Measurements from ENCODE around the gene RIMS1.

DNA sequence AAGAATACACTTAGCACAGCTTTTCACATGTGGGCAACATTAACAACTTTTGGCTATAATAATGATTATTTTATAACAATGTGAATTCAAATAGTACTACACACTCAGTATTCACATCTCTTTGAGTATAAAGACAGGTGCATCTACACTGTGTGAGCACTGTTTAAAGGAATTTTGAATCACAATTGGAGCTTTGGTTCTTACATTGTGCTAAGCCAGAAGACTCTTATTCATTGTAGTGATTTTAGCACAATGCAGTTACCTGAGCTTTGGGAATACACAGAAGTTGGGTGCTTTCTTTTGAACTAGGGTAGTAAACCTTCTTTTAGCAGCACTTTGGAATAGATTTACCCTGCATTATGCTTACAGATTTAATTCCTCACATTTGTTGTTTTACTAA lies 20.5 kb downstream of the RIMS1 start:
- TF ChIP-seq HES1 (IDR thresholded peaks at IDR 0.05; ENCODE audit: low read depth) (no peak), E2F4 (CRISPR knock-in tag; IDR thresholded peaks at IDR 0.05; ENCODE audit: low read depth) (no peak), RAD21 (CRISPR knock-in tag; conservative IDR thresholded peaks at IDR 0.05 in 1 of 2, IDR thresholded peaks at IDR 0.05 in 1 of 2) (no peak), SMARCC2 (IDR thresholded peaks at IDR 0.05; ENCODE audit: low read depth) (no peak)
